Measurements from ENCODE around the gene ZNF561.

The ZNF561 gene

GRCh38 chr19:9640956-9641355 lies 19.9 kb upstream of the ZNF561 start:
- H3K9ac ChIP-seq = no peak overlapping the region
- peaks cover 36% of the 10 kb centered on the region for H3K9me3 ChIP-seq
- H3K27me3 ChIP-seq = no peaks in the 10 kb centered on the region
- 0 out of 2 replicates have a peak, but pooled peaks cover 10% of the 10 kb centered on the region for H4K20me1 ChIP-seq
- no peaks in the 10 kb centered on the region for H3K4me1 ChIP-seq
- peaks cover 95% of the 10 kb centered on the region for H3K36me3 ChIP-seq
- TF ChIP-seq Cebpa-rat (IDR thresholded peaks at IDR 0.05) = no peak
- no peak overlapping the region for H3K4me3 ChIP-seq
- H3K27ac ChIP-seq = no peak overlapping the region
- no peak overlapping the region for H3K4me2 ChIP-seq

GRCh38 chr19:9636018-9636417 lies 15.0 kb upstream of the ZNF561 start:
- Histone ChIP-seq H3K36me3 (peaks cover 92% of the 10 kb centered on the region), H4K20me1 (no peaks in the 10 kb centered on the region), H3K9ac (no peak overlapping the region), H3K27ac (no peak overlapping the region), H3K4me1 (no peaks in the 10 kb centered on the region), H3K4me2 (no peak overlapping the region), H3K27me3 (no peaks in the 10 kb centered on the region), H3K9me3 (peaks cover 21% of the 10 kb centered on the region), H3K4me3 (no peak overlapping the region)
- no peak for TF ChIP-seq Cebpa-rat (IDR thresholded peaks at IDR 0.05)

GRCh38 chr19:9627856-9628255 lies 6.8 kb upstream of the ZNF561 start:
- Histone ChIP-seq H3K4me1 (peaks cover 18% of the 10 kb centered on the region), H3K4me3 (no peak overlapping the region), H3K4me2 (peak overlapping the region; percentile 65), H4K20me1 (no peaks in the 10 kb centered on the region), H3K9ac (0 out of 2 replicates have a peak overlapping the region, but pooled peaks have one; percentile 15), H3K27ac (peak overlapping the region; percentile 29; the same call in 1 of the 2 replicates), H3K27me3 (no peaks in the 10 kb centered on the region), H3K36me3 (peaks cover 26% of the 10 kb centered on the region), H3K9me3 (no peaks in the 10 kb centered on the region)
- TF ChIP-seq Cebpa-rat (IDR thresholded peaks at IDR 0.05) = no peak

- peaks cover 29% of the 10 kb centered on the region for H3K4me1 ChIP-seq
- H3K9ac ChIP-seq = peak overlapping the region; percentile 47; the same call in 1 of the 2 replicates
- H4K20me1 ChIP-seq = no peaks in the 10 kb centered on the region
- H3K9me3 ChIP-seq = no peaks in the 10 kb centered on the region
- H3K4me2 ChIP-seq = peak overlapping the region; percentile 71
- H3K36me3 ChIP-seq = peaks cover 20% of the 10 kb centered on the region
- peak overlapping the region; percentile 96 for H3K27ac ChIP-seq
- no peak for TF ChIP-seq Cebpa-rat (IDR thresholded peaks at IDR 0.05)
- peak overlapping the region; percentile 86; the same call in 1 of the 2 replicates for H3K4me3 ChIP-seq
- no peaks in the 10 kb centered on the region for H3K27me3 ChIP-seq
Observed at GRCh38 chr19:9622531-9622930, 1.5 kb upstream of the ZNF561 start.

GRCh38 chr19:9620842-9621155 lies 233 bp downstream of the ZNF561 start:
- Histone ChIP-seq H3K9ac (peak overlapping the region; percentile 93), H3K4me2 (peak overlapping the region; percentile 71), H3K36me3 (peaks cover 37% of the 10 kb centered on the region), H3K4me1 (peaks cover 24% of the 10 kb centered on the region), H3K4me3 (peak overlapping the region; percentile 86), H3K27me3 (no peaks in the 10 kb centered on the region), H3K9me3 (no peaks in the 10 kb centered on the region), H4K20me1 (no peaks in the 10 kb centered on the region), H3K27ac (peak overlapping the region; percentile 96)
- TF ChIP-seq Cebpa-rat (IDR thresholded peaks at IDR 0.05) = no peak

- H3K9ac ChIP-seq = no peak overlapping the region
- TF ChIP-seq Cebpa-rat (IDR thresholded peaks at IDR 0.05) = no peak
- H3K9me3 ChIP-seq = peaks cover 36% of the 10 kb centered on the region
Observed at GRCh38 chr19:9615844-9616243, 5.2 kb downstream of the ZNF561 start.

GRCh38 chr19:9610484-9611113 lies 10.4 kb downstream of the ZNF561 start:
- H3K9ac ChIP-seq = no peak overlapping the region
- H4K20me1 ChIP-seq = no peaks in the 10 kb centered on the region
- peaks cover 68% of the 10 kb centered on the region for H3K9me3 ChIP-seq
- H3K27ac ChIP-seq = no peak overlapping the region
- no peaks in the 10 kb centered on the region for H3K4me1 ChIP-seq
- no peak for TF ChIP-seq Cebpa-rat (IDR thresholded peaks at IDR 0.05)
- no peak overlapping the region for H3K4me2 ChIP-seq
- no peaks in the 10 kb centered on the region for H3K27me3 ChIP-seq
- peak overlapping the region; percentile 31; the same call in 1 of the 2 replicates for H3K4me3 ChIP-seq
- peaks cover 81% of the 10 kb centered on the region for H3K36me3 ChIP-seq

More at GRCh38 chr19:9615844-9616243, 5.2 kb downstream of the ZNF561 start:
- H3K36me3 ChIP-seq = peaks cover 86% of the 10 kb centered on the region
- H3K4me3 ChIP-seq = no peak overlapping the region
- H3K4me1 ChIP-seq = peaks cover 8% of the 10 kb centered on the region
- H3K4me2 ChIP-seq = no peak overlapping the region
- no peaks in the 10 kb centered on the region for H3K27me3 ChIP-seq
- H4K20me1 ChIP-seq = no peaks in the 10 kb centered on the region
- H3K27ac ChIP-seq = no peak overlapping the region

- Histone ChIP-seq H3K4me3 (0 out of 2 replicates have a peak overlapping the region, but pooled peaks have one; percentile 1), H3K9me3 (peaks cover 61% of the 10 kb centered on the region), H3K27me3 (no peaks in the 10 kb centered on the region), H3K27ac (no peak overlapping the region), H3K4me1 (no peaks in the 10 kb centered on the region), H3K9ac (no peak overlapping the region), H4K20me1 (no peaks in the 10 kb centered on the region), H3K36me3 (peaks cover 64% of the 10 kb centered on the region), H3K4me2 (no peak overlapping the region)
- TF ChIP-seq Cebpa-rat (IDR thresholded peaks at IDR 0.05) = no peak
Observed at GRCh38 chr19:9608912-9609311, 12.1 kb downstream of the ZNF561 start.

- no peaks in the 10 kb centered on the region for H3K36me3 ChIP-seq
- no peak for TF ChIP-seq Cebpa-rat (IDR thresholded peaks at IDR 0.05)
- H3K4me2 ChIP-seq = no peak overlapping the region
- no peak overlapping the region for H3K9ac ChIP-seq
- no peaks in the 10 kb centered on the region for H3K27me3 ChIP-seq
- H3K4me3 ChIP-seq = no peak overlapping the region
- H4K20me1 ChIP-seq = no peaks in the 10 kb centered on the region
- no peak overlapping the region for H3K27ac ChIP-seq
- H3K4me1 ChIP-seq = no peaks in the 10 kb centered on the region
- peaks cover 43% of the 10 kb centered on the region for H3K9me3 ChIP-seq
Observed at GRCh38 chr19:9597027-9597426, 24.0 kb downstream of the ZNF561 start.

- H3K27ac ChIP-seq = no peak overlapping the region
- H3K4me2 ChIP-seq = no peak overlapping the region
- H4K20me1 ChIP-seq = peaks cover 8% of the 10 kb centered on the region
- H3K36me3 ChIP-seq = peaks cover 14% of the 10 kb centered on the region
- H3K9ac ChIP-seq = no peak overlapping the region
- peaks cover 18% of the 10 kb centered on the region for H3K4me1 ChIP-seq
- no peak overlapping the region for H3K4me3 ChIP-seq
- no peaks in the 10 kb centered on the region for H3K27me3 ChIP-seq
- TF ChIP-seq Cebpa-rat (IDR thresholded peaks at IDR 0.05) = no peak
- peaks cover 17% of the 10 kb centered on the region for H3K9me3 ChIP-seq
Observed at GRCh38 chr19:9586764-9587163, 34.3 kb downstream of the ZNF561 start.
